ENCODE results near the gene RUNX2. TPM values are rescaled to one million over a fixed set of nuclear protein-coding genes. Genes with fewer than 3 reads are reported as not detected.

Gene RUNX2
- total RNA-seq, 4 donors from 2014 or later, result 1.4 to 40.4 (median 5.1) TPM

- Histone ChIP-seq H3K4me3 (no peak overlapping the region), H3K9me3 (no peaks in the 10 kb centered on the region), H3K27ac (peak overlapping the region in 1 of 4 donors; percentile 33), H3K27me3 (no peaks in the 10 kb centered on the region), H3K4me1 (peaks cover 0 to 7% (median 0%) of the 10 kb centered on the region in 4 donors), H3K36me3 (no peaks in the 10 kb centered on the region)
- DNase-seq, result no peak
- TF ChIP-seq POLR2A (IDR thresholded peaks at IDR 0.05) (no peak), CTCF (IDR thresholded peaks at IDR 0.05) (no peak)
Measured at GRCh38 chr6:45478240-45478639, 150.1 kb downstream of the RUNX2 start.

DNA sequence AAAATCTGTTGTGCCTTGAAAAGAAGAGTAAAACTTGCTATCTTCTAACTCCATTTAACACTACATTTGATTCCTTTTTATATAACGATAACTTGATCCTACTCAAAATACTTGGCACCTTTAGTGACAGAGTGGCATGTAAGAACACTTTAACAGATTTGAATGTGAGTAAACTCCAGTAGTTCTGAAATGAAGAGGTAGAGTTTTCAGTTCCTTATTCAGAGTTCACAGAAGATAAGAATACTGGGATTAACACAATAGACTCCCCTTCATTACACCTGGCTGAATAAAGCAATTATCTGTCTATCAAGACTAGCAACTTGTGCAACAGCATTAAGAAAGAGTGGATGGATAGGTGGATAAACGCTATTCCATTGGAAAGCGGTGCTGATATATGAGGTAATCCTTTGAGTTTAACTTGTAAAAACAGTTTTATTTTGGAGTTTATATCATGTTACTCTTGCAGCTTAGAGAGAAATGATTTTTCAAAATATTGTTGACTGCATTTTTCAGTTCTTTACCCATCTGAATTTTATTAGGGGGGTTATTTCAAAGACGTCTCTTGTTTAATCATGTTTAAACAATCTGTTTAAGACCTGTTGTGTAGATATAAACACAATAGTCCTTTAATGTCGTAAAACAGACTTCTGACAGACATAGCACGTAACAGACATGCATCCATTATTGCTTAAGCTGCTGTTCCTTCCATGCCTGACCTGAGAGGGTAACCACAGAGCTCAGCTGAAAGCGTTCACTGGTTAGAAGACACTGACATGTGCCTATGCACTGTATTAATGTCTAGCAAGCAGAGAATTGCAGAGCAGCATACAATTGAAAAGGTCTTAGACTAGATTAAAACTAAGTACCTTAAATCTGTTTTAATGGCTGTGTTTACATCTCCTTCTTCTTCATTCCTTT is 152.0 kb downstream of the RUNX2 start:
- Histone ChIP-seq H3K4me3 (no peak overlapping the region), H3K4me1 (peaks cover 0 to 7% (median 0%) of the 10 kb centered on the region in 4 donors), H3K36me3 (no peaks in the 10 kb centered on the region), H3K9me3 (no peaks in the 10 kb centered on the region), H3K27me3 (no peaks in the 10 kb centered on the region), H3K27ac (peak overlapping the region in 2 of 4 donors; percentile 1)
- TF ChIP-seq POLR2A (IDR thresholded peaks at IDR 0.05) (no peak), CTCF (IDR thresholded peaks at IDR 0.05) (no peak)
- DNase-seq, result no peak

GRCh38 chr6:45480752-45481415 is 152.8 kb downstream of the RUNX2 start:
- Histone ChIP-seq H3K9me3 (no peaks in the 10 kb centered on the region), H3K4me1 (peaks cover 0 to 7% (median 0%) of the 10 kb centered on the region in 4 donors), H3K27ac (peak overlapping the region in 1 of 4 donors; percentile 1), H3K27me3 (no peaks in the 10 kb centered on the region), H3K36me3 (no peaks in the 10 kb centered on the region), H3K4me3 (no peak overlapping the region)
- no peak for TF ChIP-seq CTCF (IDR thresholded peaks at IDR 0.05)
- TF ChIP-seq POLR2A (IDR thresholded peaks at IDR 0.05), result no peak
- no peak for DNase-seq

DNA sequence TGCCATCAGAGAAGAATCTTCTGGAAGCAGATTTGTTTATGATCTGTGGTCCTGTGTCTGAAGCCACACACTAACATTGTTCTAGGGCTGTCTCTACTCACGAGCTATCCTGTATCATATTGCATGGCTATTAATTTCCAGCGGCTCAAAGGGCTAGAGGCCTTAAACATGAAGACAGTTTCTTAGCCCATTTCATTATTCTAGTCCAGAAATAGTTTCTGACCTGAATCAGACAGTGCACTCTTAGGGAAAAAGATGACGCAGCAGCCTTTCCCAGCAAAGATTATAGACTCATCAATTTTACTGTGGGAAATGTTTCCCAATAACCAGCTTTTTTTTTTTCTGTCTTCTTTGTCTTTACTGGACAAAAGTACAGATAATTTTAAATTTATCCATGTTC is 154.9 kb downstream of the RUNX2 start:
- Histone ChIP-seq H3K27me3 (no peaks in the 10 kb centered on the region), H3K27ac (peak overlapping the region in 2 of 4 donors; percentile 2 to 34), H3K36me3 (no peaks in the 10 kb centered on the region), H3K4me3 (no peak overlapping the region), H3K9me3 (no peaks in the 10 kb centered on the region), H3K4me1 (peaks cover 0 to 7% (median 0%) of the 10 kb centered on the region in 4 donors)
- DNase-seq, result no peak
- TF ChIP-seq CTCF (IDR thresholded peaks at IDR 0.05) (no peak), POLR2A (IDR thresholded peaks at IDR 0.05) (no peak)

GRCh38 chr6:45483501-45483900 is 155.4 kb downstream of the RUNX2 start:
- Histone ChIP-seq H3K27ac (peak overlapping the region in 1 of 4 donors; percentile 2), H3K4me3 (no peak overlapping the region), H3K4me1 (peaks cover 0 to 7% (median 0%) of the 10 kb centered on the region in 4 donors), H3K9me3 (no peaks in the 10 kb centered on the region), H3K36me3 (no peaks in the 10 kb centered on the region), H3K27me3 (no peaks in the 10 kb centered on the region)
- no peak for DNase-seq
- no peak for TF ChIP-seq CTCF (IDR thresholded peaks at IDR 0.05)
- TF ChIP-seq POLR2A (IDR thresholded peaks at IDR 0.05), result no peak

Data from Peyer's patch (tissue), 4 donors.